Stomach (tissue), 9 donors: ENCODE measurements around the gene PCDH1. TPM values are rescaled to one million over a fixed set of nuclear protein-coding genes. Genes with fewer than 3 reads are reported as not detected.

Experiments used
- DNase-seq, 2 donors: peaks; one replicate each; pipeline versions ENCODE4 v3.0.0 to v3.0.0-alpha.2; 2013 to 2019
- H3K27ac ChIP-seq, 5 donors: fragments of 200-600 bp in 4 of 5; sonication (generic) in 4 of 5; one replicate each; pipeline ENCODE4 v1.5.1; 2013 to 2019; ENCODE audit warnings: mild to moderate bottlenecking in 1 of 5, moderate library complexity in 1 of 5
- H3K27me3 ChIP-seq, 3 donors: fragments of 200-600 bp; sonication (generic); one replicate each; pipeline ENCODE4 v1.5.1; 2017 to 2019; ENCODE audit warnings: mixed run types in 1 of 3
- H3K36me3 ChIP-seq, 4 donors: fragments of 200-600 bp; sonication (generic); 1 replicate in 3 of 4; 2 replicates in 1 of 4; pipeline ENCODE4 v1.5.1; 2016 to 2019
- H3K4me1 ChIP-seq, 4 donors: fragments of 200-600 bp; sonication (generic); one replicate each; pipeline ENCODE4 v1.5.1; 2016 to 2019
- H3K4me3 ChIP-seq, 4 donors: fragments of 200-600 bp; sonication (generic) in 3 of 4; one replicate each; pipeline ENCODE4 v1.5.1; 2016 to 2019; ENCODE audit warnings: mild to moderate bottlenecking in 1 of 4
- H3K9me3 ChIP-seq, 4 donors: fragments of 200-600 bp; sonication (generic); one replicate each; pipeline ENCODE4 v1.5.1; 2016 to 2019
- EP300 ChIP-seq: sonication (generic); formaldehyde crosslinking; IDR thresholded peaks from one replicate; pipeline ENCODE4 v1.6.1; 2017; ENCODE audit warnings: antibody characterized with exemption
- POLR2A ChIP-seq, 4 donors: fragments of 450-650 bp; IDR thresholded peaks; one replicate each; pipeline ENCODE4 v1.6.1; 2016; ENCODE audit warnings: antibody characterized with exemption in 4 of 4, control low read depth in 2 of 4, mild to moderate bottlenecking in 1 of 4, moderate library complexity in 1 of 4
- POLR2AphosphoS5 ChIP-seq, 3 donors: sonication (generic); formaldehyde crosslinking; IDR thresholded peaks; one replicate each; pipeline ENCODE4 v1.6.1; 2016; ENCODE audit warnings: antibody characterized with exemption in 3 of 3
- WGBS, 5 donors: extraction: QIAGEN DNeasy Blood & Tissue Kit in 3 of 5; methylation state at CpG; one replicate each; pipeline versions ENCODE4 v1.1.5 to v1.1.7; 2013 to 2018; 5-methylcytosine and 5-hydroxymethylcytosine counted together
- intact Hi-C: fragments of 100-400 bp; cut with DNase I; formaldehyde crosslinking; loops from one replicate; pipeline ENCODE4 v1.15.1; 2023; ENCODE audit warnings: low total_unique reads
- polyA plus RNA-seq, 3 donors: library from polyadenylated mRNA; stranded (reverse); fragments of 200-250 nt; gene quantifications; one replicate each; pipeline ENCODE4 v1.2.3, GENCODE V29; 2013
- total RNA-seq, 5 donors: library from RNA; depleted of rRNA; stranded (reverse); fragments of >200 nt; gene quantifications; one replicate each; pipeline versions ENCODE4 v1.1.0 to v1.2.3, GENCODE V29; 2014 to 2016
- TF ChIP-seq, protein P1 (sequence below), 7 experiments: fragments of 450-650 bp in 4 of 7; fragments of 200-600 bp in 3 of 7; sonication (generic) in 3 of 7; IDR thresholded peaks; one replicate each; pipeline ENCODE4 v1.5.1; 2016 to 2019; ENCODE audit warnings: antibody characterized with exemption in 7 of 7, control low read depth in 2 of 7, mild to moderate bottlenecking in 1 of 7
- donor health status: healthy with polysubstance abuse.
- donor health status: Bipolar disorder and iron deficiency.
- donor health status: healthy.

PCDH1 gene
- total and polyA plus RNA-seq, 8 donors: 8.7 to 96.9 (median 43.6) TPM

DNA sequence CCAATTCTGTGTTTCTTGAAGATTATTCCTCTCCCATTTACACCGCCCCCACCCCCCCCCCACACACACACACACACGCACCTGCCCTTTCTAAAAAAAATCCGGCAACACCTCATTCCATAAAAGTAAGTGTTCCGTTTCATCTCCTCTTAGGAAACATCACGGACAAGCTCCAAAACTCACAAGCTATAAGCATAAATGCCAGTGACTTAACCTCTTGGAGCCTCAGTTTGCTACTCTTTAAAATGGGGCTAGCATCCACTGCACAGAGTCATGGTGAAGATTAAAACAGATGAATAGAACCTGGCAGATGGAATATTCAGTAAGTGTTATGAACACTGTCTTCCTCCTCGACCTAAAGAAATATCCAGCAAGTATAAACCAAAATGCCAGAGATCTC is 70.5 kb downstream of the PCDH1 start:
- Histone ChIP-seq H3K36me3 (no peaks in the 10 kb centered on the region), H3K4me3 (no peak overlapping the region), H3K9me3 (no peaks in the 10 kb centered on the region), H3K27ac (no peak overlapping the region), H3K27me3 (peaks cover 0 to 94% (median 9%) of the 10 kb centered on the region in 3 donors), H3K4me1 (peaks cover 4 to 13% (median 8%) of the 10 kb centered on the region in 4 donors)
- WGBS, 5 donors: 59 to 77% (median 64%) methylated on average over 6 of the region's 6 CpGs
- TF ChIP-seq POLR2AphosphoS5 (IDR thresholded peaks at IDR 0.05) (no peak), POLR2A (IDR thresholded peaks at IDR 0.05) (no peak), EP300 (no peak)
- TF ChIP-seq, protein P1, sequence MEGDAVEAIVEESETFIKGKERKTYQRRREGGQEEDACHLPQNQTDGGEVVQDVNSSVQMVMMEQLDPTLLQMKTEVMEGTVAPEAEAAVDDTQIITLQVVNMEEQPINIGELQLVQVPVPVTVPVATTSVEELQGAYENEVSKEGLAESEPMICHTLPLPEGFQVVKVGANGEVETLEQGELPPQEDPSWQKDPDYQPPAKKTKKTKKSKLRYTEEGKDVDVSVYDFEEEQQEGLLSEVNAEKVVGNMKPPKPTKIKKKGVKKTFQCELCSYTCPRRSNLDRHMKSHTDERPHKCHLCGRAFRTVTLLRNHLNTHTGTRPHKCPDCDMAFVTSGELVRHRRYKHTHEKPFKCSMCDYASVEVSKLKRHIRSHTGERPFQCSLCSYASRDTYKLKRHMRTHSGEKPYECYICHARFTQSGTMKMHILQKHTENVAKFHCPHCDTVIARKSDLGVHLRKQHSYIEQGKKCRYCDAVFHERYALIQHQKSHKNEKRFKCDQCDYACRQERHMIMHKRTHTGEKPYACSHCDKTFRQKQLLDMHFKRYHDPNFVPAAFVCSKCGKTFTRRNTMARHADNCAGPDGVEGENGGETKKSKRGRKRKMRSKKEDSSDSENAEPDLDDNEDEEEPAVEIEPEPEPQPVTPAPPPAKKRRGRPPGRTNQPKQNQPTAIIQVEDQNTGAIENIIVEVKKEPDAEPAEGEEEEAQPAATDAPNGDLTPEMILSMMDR (IDR thresholded peaks at IDR 0.05): no peak
- DNase-seq: no peak
- intact Hi-C loops: loop anchor here (10.0 kb wide), 1 partner anchor 93 kb away; no protein-coding TSS in a partner anchor

DNA sequence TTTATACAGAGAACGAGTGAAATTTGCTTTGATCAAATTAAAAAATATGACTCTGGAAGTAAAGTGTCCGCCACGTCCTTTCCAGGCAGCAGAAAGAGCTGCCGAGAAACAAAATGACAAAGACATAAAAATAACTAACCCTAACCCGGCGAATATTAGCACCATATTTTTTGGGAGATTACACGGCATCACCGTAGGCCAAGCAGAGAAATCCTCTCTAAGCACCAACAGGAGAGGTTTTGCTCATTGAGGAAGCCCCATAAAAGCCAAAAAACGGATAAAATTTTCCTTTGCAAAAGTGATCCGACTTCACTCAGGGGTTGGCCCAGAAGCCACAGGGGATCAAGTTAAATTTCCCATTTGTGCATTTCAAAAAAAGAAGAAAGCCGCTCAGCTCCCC is 70.9 kb downstream of the PCDH1 start:
- peak overlapping the region in 2 of 5 donors; percentile 8 to 52 for H3K27ac ChIP-seq
- H3K4me3 ChIP-seq: no peak overlapping the region
- no peaks in the 10 kb centered on the region for H3K9me3 ChIP-seq
- DNase-seq: no peak
- TF ChIP-seq POLR2AphosphoS5 (IDR thresholded peaks at IDR 0.05): no peak
- H3K27me3 ChIP-seq: peaks cover 0 to 93% (median 9%) of the 10 kb centered on the region in 3 donors
- H3K4me1 ChIP-seq: peaks cover 4 to 10% (median 8%) of the 10 kb centered on the region in 4 donors
- no peaks in the 10 kb centered on the region for H3K36me3 ChIP-seq
- intact Hi-C loops: loop anchor here (10.0 kb wide), 1 partner anchor 93 kb away; no protein-coding TSS in a partner anchor
- WGBS, 5 donors: 72 to 84% (median 78%) methylated on average over 11 of the region's 11 CpGs

DNA sequence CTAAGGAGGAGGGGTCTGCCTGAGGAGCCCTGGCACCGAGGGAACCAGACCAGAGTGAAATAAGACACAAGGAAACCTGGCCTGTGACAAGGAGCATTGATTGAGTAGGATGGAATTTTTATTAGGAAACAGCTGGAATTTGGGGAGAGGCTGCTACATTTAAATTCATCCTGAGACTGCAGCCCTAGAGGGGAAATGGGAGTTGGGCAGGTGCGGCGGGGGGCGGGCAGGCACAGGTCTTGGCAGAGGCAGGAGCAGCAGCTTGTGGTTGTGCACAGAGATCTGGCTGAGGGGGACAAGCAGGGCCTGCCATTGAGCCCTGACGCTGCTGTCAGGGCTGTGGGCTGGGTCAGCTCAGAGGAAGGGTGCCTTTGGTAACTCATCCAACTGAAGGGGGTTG is 71.6 kb downstream of the PCDH1 start:
- peak overlapping the region in 4 of 5 donors; percentile 6 to 68 (median 44) for H3K27ac ChIP-seq
- TF ChIP-seq EP300 (no peak), POLR2A (IDR thresholded peaks at IDR 0.05) (no peak), POLR2AphosphoS5 (IDR thresholded peaks at IDR 0.05) (no peak)
- TF ChIP-seq, protein P1 (IDR thresholded peaks at IDR 0.05): no peak
- H3K9me3 ChIP-seq: no peaks in the 10 kb centered on the region
- H3K27me3 ChIP-seq: peaks cover 0 to 92% (median 5%) of the 10 kb centered on the region in 3 donors
- H3K36me3 ChIP-seq: no peaks in the 10 kb centered on the region
- no peak overlapping the region for H3K4me3 ChIP-seq
- DNase-seq: no peak
- intact Hi-C loops: loop anchor here (10.0 kb wide), 1 partner anchor 92 kb away; no protein-coding TSS in a partner anchor
- peaks cover 1 to 4% (median 2%) of the 10 kb centered on the region in 4 donors for H3K4me1 ChIP-seq
- WGBS, 5 donors: 47 to 65% (median 63%) methylated on average over 5 of the region's 5 CpGs

GRCh38 chr5:141805874-141806595 is 72.2 kb downstream of the PCDH1 start:
- H3K27ac ChIP-seq: peak overlapping the region in 4 of 5 donors; percentile 6 to 68 (median 46)

More at GRCh38 chr5:141805874-141806595, 72.2 kb downstream of the PCDH1 start:
- no peaks in the 10 kb centered on the region for H3K36me3 ChIP-seq
- intact Hi-C loops: loop anchor here (10.0 kb wide), 1 partner anchor 91 kb away; no protein-coding TSS in a partner anchor
- no peak for TF ChIP-seq POLR2A (IDR thresholded peaks at IDR 0.05)
- TF ChIP-seq EP300: no peak
- no peak for TF ChIP-seq POLR2AphosphoS5 (IDR thresholded peaks at IDR 0.05)
- TF ChIP-seq, protein P1 (IDR thresholded peaks at IDR 0.05): no peak
- peak in 1 of 2 donors; percentile 48 for DNase-seq
- peaks cover 0 to 88% (median 0%) of the 10 kb centered on the region in 3 donors for H3K27me3 ChIP-seq
- 52 to 70% (median 66%) methylated on average over 8 to 10 of the region's 10 CpGs for WGBS, 5 donors
- H3K4me1 ChIP-seq: no peaks in the 10 kb centered on the region
- no peak overlapping the region for H3K4me3 ChIP-seq
- H3K9me3 ChIP-seq: no peaks in the 10 kb centered on the region
